Mucosa of gallbladder (tissue), 1 donor: ENCODE data around the gene LPAR2. TPM values are rescaled to one million over a fixed set of nuclear protein-coding genes. Genes with fewer than 3 reads are reported as not detected.

Experiments used
- DNase-seq: peaks from one replicate; pipeline ENCODE4 v3.0.0-alpha.2; 2020; ENCODE audit warnings: low spot score
- total RNA-seq: library from RNA; stranded (reverse); gene quantifications from one replicate; pipeline ENCODE4 v1.2.1, GENCODE V29; 2021
- donor health status: DM: no; HTN: no; CAD: no.

Gene LPAR2
- total RNA-seq, 1 donor from 2014 or later, result 44.3 TPM

DNA sequence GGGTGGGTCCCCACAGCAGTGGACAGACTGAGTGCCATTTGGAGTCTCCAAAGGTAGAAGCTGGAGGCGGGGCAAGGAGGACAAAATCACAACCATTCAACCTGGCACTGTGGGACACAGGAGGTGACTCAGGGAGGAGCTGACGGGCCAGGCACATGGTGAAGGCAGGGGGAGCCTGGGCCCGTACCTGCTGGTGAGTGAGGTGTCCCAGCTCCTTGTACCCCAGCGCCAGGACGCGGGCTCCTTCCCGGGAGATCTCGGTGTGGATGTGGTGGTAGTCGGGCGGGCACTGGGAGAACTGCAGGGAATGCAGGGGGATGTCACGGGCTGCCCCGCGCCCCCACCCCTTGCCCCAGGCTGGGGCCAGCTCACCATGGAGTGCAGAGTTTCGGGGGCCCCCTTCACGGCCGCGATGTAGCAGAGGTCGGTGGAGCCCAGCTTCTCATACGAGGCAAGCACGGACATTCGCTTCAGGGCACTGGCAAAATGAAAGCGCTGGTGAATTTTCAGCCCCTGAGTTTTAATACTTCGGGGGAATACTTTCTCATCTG lies 25.7 kb upstream of the LPAR2 start:
- no peak for DNase-seq

GRCh38 chr19:19652482-19653295 lies 24.7 kb upstream of the LPAR2 start:
- DNase-seq, result no peak

DNA sequence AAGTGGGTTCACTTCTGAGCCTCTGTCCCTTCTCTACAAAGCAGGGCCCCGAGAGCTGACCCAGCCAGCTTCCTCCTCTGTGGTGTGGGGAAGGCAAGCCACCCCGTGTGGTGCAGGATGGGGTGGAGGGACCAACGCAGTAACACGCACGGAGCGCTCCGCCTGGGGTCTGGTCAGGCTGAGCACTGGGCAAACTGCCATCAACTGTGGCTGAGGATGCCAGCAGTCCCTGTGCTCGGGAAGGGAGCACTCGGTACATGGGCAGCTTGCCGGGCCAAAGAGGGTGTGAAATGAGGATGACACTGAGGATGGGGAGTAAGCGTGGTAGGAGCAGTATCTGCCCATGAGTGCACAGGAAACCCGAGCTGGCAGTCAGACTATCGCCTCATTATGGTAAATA lies 23.1 kb upstream of the LPAR2 start:
- no peak for DNase-seq

DNA sequence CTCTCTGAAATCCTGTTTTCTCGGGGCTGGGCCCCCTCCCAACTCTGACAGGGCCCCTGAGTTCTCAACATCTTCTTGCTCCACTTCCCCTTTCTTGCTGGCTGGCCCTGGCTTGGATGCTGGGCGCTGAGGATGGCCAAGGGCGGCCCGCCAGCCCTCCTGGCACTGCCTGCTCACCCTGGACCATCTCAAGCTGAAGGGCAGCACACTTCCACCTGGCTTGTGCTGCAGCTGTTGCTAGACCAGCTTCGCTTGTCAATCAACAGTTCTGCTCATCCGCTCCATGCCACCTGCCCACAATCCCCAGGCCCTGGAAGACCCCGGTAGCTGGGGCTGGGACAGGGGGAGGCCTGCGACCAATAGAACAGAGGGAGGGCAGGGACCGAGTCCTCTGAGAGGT lies 22.3 kb upstream of the LPAR2 start:
- no peak for DNase-seq

DNA sequence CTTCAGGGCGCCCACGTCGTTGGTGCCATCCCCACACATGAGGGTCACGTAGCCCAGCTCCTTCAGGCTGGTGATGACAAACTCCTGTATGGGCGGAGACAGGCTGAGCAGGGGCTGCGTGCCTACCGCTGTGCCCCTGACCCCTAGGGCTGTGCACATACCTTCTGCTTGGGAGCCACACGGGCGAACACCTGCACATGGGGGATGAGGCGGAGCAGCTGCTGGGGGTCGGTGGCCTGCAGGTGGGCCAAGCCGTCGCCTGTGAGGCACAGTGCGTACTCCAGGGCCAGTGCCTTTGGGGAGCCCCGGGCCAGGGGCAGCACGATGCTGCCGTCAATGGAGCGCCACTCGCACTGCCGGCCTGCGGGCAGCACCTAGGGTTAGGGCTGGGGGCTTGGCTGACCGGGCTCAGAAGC lies 21.6 kb upstream of the LPAR2 start:
- DNase-seq, result no peak

- DNase-seq, result no peak
Measured at GRCh38 chr19:19649155-19649554, 21.1 kb upstream of the LPAR2 start.

GRCh38 chr19:19647037-19647835 lies 19.2 kb upstream of the LPAR2 start:
- no peak for DNase-seq

DNA sequence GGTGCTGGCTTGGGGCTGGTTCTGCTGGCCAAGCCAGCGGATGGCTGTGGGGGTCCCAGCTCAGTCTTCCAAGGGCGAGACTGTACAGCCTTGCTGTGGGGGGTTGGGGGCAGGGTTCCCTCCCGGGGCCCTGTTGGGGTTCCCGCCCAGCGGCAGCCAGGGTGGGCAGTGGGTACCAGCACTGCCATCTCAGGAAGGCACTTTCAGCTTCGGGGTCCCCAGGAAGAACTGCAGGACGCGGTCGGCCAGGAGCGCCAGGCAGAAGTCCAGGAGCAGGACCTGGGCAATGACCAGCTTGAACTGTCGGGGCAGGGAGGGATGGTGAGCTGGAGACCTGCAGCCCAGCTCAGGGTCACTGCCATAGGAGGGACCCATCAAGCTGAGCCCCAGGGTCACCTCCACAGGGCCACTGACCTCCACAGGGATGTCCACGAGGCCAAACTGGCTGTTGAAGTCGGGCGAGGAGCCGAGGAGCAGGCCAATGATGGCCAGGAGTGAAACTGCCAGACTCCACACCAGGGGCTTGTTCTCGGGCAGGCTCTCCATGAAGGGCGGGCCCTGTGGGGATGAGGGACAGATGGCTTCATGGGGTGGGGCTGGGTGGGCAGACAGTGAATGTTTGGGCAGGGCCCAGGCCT lies 17.3 kb upstream of the LPAR2 start:
- no peak for DNase-seq

- no peak for DNase-seq
Measured at GRCh38 chr19:19644054-19644388, 16.0 kb upstream of the LPAR2 start.

DNA sequence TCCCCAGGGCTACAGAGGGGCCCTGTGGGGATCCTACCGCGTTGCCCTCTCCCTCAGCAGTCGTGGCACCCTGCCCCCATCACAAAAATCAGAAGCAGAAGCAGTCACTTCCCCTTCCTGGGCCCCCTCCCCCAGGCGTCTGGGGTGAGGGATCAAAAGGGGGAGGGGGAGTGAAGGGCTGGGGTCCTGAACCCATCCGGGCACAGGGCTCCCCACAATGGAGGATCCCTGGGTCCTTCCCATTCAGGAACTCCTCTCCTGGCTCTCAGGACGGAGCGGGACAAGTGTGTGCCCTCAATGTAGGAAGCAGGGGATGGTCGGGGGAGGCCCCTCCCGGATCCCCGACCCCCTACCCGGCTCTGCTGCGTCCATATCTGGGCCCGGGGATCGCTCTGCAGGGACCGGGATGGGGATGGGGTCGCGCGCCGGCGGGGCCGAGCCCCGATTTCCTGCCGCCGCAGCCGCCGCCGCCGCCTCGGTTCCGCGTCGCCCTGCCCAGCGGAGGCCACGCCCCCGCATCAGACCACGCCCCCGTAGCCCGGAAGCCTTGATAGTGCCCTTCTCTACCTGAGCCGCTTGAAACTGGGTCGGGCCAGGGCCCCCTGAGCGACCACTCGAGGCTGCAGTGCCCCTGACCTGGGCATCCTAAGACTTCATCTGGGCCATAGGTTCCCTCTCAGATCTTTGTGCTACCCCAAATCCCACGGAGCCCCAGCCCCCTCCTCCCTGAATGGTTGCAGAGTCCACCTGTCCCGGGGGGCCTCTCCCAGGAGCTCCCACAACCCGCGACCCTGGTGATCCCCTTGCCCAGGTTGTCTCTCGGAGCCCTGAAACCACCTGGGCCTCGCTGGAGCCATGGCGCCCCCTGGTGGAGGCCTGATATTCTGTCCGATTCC lies 15.4 kb upstream of the LPAR2 start, which contains the start of gene GMIP:
GMIP (minus strand) TSS at position 500 of the 896 bp plus-strand sequence; CDS start at position 372, 128 bp downstream.
- DNase-seq, result peak; percentile 83

- no peak for DNase-seq
Measured at GRCh38 chr19:19642506-19643157, 14.6 kb upstream of the LPAR2 start.

DNA sequence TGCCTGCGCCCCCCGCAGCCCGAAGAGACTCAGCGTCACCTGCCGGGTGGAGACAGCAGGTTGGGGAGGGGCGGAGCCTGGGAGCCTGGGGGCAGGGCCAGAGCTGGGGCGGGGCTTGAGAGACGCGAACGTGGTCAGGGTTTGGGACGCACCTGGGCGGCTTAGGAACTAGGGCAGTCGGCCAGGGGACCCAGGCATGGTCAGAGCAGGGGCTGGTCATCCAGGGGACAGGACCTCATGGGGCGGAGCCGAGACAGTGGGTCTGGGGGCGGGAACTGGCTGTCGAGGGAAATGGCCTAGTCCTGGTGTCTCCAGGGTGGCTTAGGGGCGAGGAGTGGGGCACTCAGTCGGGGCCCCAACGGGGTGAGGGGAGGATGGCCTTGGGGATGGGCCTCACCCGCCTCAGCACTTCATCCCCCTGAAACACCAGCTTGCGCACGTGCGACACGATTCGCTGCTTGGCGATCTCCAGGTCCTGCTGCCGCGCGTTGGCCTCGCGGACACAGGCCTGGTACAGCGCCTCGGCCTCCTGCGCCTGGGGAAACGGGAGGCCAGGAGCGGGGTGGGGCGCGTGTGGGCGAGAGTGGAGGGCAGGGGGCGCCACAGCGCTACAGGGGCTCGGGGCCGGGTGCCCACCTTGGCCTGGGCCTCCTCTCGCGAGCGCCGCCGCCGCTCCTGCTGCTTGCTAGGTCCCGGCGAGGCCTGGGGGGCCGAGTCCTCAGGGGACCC lies 9.7 kb upstream of the LPAR2 start:
- no peak for DNase-seq

GRCh38 chr19:19637186-19637522 lies 9.1 kb upstream of the LPAR2 start:
- DNase-seq, result no peak

- no peak for DNase-seq
Measured at GRCh38 chr19:19636573-19637185, 8.7 kb upstream of the LPAR2 start.

DNA sequence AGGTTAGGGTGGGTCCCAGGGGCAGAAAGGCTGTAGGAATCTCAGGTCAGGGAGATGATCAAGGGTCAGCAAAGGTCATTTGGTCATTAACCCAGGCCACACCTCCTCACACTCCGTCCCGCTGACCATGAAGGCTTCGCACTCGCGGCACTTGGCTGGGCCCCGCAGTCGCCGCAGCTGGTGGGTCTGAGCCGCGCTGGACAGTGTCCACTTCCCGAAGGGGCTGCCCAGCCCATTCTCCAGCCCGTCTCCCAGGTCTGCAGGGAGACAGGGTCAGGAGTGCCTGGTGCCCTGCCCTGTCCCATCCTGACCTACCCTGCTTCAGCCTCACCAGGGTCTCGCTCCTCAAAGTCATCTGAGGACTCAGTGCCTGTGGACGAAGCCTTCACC lies 7.3 kb upstream of the LPAR2 start:
- DNase-seq, result no peak

GRCh38 chr19:19634516-19635312 lies 6.7 kb upstream of the LPAR2 start:
- DNase-seq, result no peak

GRCh38 chr19:19633711-19634515 lies 5.9 kb upstream of the LPAR2 start:
- no peak for DNase-seq

DNA sequence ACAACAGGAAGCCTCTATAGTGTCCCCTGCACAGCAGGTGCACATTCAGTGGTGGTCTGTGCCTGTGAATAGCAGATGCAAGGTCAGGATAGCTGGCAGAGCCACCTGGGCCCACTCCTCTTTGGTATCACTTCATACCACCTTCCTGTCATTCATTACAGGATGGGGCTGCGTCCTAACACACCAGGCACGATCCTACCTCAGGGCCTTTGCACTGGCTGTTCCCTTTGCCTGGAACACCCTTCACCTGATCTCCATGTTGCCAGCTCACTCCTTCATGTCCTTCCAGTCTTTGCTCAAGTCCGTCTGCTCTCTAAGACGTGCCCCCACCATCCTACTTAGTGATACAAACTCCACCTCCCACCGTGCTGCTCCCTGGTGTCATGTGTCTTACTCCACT lies 4.6 kb upstream of the LPAR2 start:
- DNase-seq, result no peak
